Gastrocnemius medialis (tissue), 4 donors: ENCODE results near the gene YIF1B. TPM values are rescaled to one million over a fixed set of nuclear protein-coding genes. Genes with fewer than 3 reads are reported as not detected.

Source experiments
- ATAC-seq, 2 donors: fragments of 150-250 bp; one replicate each; pipeline ENCODE4 v1.9.1; 2016
- DNase-seq, 2 donors: peaks; one replicate each; pipeline ENCODE4 v3.0.0-alpha.2; 2019
- H3K27ac ChIP-seq, 4 donors: fragments of 200-600 bp; sonication (generic); 1 replicate in 1 of 4; 2 replicates in 3 of 4; pipeline ENCODE4 v1.5.1; 2016 to 2018; ENCODE audit warnings: mild to moderate bottlenecking in 2 of 4, moderate library complexity in 1 of 4
- H3K27me3 ChIP-seq, 3 donors: fragments of 200-600 bp; sonication (generic) in 2 of 3; 1 replicate in 1 of 3; 2 replicates in 2 of 3; pipeline versions ENCODE4 v1.5.1 to v1.6.0; 2016 to 2019; ENCODE audit warnings: mild to moderate bottlenecking in 1 of 3, moderate library complexity in 1 of 3
- H3K36me3 ChIP-seq, 2 donors: fragments of 200-600 bp; sonication (generic) in 1 of 2; one replicate each; pipeline ENCODE4 v1.5.1; 2017 to 2018
- H3K4me1 ChIP-seq, 2 donors: fragments of 200-600 bp; sonication (generic) in 1 of 2; one replicate each; pipeline ENCODE4 v1.5.1; 2016 to 2017; ENCODE audit warnings: mild to moderate bottlenecking in 2 of 2
- H3K4me3 ChIP-seq, 4 donors: fragments of 200-600 bp; sonication (generic) in 3 of 4; 1 replicate in 1 of 4; 2 replicates in 3 of 4; pipeline ENCODE4 v1.5.1; 2016 to 2019; ENCODE audit warnings: mild to moderate bottlenecking in 2 of 4
- H3K9me3 ChIP-seq, 3 donors: fragments of 200-600 bp; sonication (generic) in 2 of 3; 1 replicate in 1 of 3; 2 replicates in 2 of 3; pipeline ENCODE4 v1.5.1; 2016 to 2019
- CTCF ChIP-seq, 5 experiments: fragments of 450-650 bp in 3 of 5; fragments of 200-600 bp in 2 of 5; sonication (generic) in 2 of 5; IDR thresholded peaks in 4 of 5; conservative IDR thresholded peaks in 1 of 5; 1 replicate in 4 of 5; 2 replicates in 1 of 5; pipeline ENCODE4 v1.5.1; 2016 to 2019; ENCODE audit warnings: antibody characterized with exemption in 5 of 5, mild to moderate bottlenecking in 3 of 5, moderate library complexity in 3 of 5
- POLR2A ChIP-seq, 2 donors: fragments of 450-650 bp; IDR thresholded peaks; one replicate each; pipeline ENCODE4 v1.6.1; 2017; ENCODE audit warnings: antibody characterized with exemption in 2 of 2, mild to moderate bottlenecking in 2 of 2, moderate library complexity in 2 of 2
- in situ Hi-C, 4 donors: fragments of 200-750 bp; cut with MboI; loops; one replicate each; pipeline versions ENCODE4 v1.15.0 to v1.8.0; 2017; ENCODE audit warnings: low sequenced_read_pairs in 4 of 4
- intact Hi-C: fragments of 100-400 bp; cut with DNase I; formaldehyde crosslinking; loops from one replicate; pipeline ENCODE4 v1.15.1; 2023; ENCODE audit warnings: low total_unique reads
- total RNA-seq, 4 donors: library from RNA; depleted of rRNA; stranded (reverse); fragments of >200 nt; gene quantifications; one replicate each; pipeline versions ENCODE4 v1.1.0 to v1.2.3, GENCODE V29; 2016

YIF1B gene
- total RNA-seq, 4 donors from 2014 or later = 28.3 to 39.5 (median 31.9) TPM

GRCh38 chr19:38304866-38305429 lies 10.8 kb downstream of the YIF1B start:
- Histone ChIP-seq H3K4me3 (no peak overlapping the region), H3K27ac (peak overlapping the region in 1 of 4 donors; percentile 31), H3K9me3 (no peaks in the 10 kb centered on the region), H3K27me3 (no peaks in the 10 kb centered on the region), H3K4me1 (no peaks in the 10 kb centered on the region), H3K36me3 (peaks cover 0 to 30% of the 10 kb centered on the region in 2 donors)
- intact Hi-C loops (no loop called here), in situ Hi-C loops (no loop called here)
- ATAC-seq (peak; percentile 47 to 48), DNase-seq (no peak)
- TF ChIP-seq CTCF (IDR thresholded peaks at IDR 0.05 in 4 of 5, conservative IDR thresholded peaks at IDR 0.05 in 1 of 5) (no peak), POLR2A (IDR thresholded peaks at IDR 0.05) (no peak)

- Histone ChIP-seq H3K4me1 (no peaks in the 10 kb centered on the region), H3K27me3 (no peaks in the 10 kb centered on the region), H3K9me3 (no peaks in the 10 kb centered on the region), H3K36me3 (peaks cover 0 to 27% of the 10 kb centered on the region in 2 donors), H3K27ac (peak overlapping the region in 1 of 4 donors; percentile 31), H3K4me3 (no peak overlapping the region)
- TF ChIP-seq POLR2A (IDR thresholded peaks at IDR 0.05) = no peak
- no peak for TF ChIP-seq CTCF (IDR thresholded peaks at IDR 0.05 in 4 of 5, conservative IDR thresholded peaks at IDR 0.05 in 1 of 5)
- in situ Hi-C loops = no loop called here
- DNase-seq (no peak), ATAC-seq (no peak)
- intact Hi-C loops = no loop called here
Measured at GRCh38 chr19:38304352-38304865, 11.3 kb downstream of the YIF1B start.

GRCh38 chr19:38303517-38304351 lies 12.0 kb downstream of the YIF1B start, which contains the start of gene C19orf33:
Gene C19orf33 (plus strand): TSS chr19:38304251. CDS start chr19:38304262, 11 bp downstream.
- Histone ChIP-seq H3K4me1 (no peaks in the 10 kb centered on the region), H3K27ac (peak within 1 kb of the TSS in 1 of 4 donors; percentile 31), H3K4me3 (no peak within 1 kb of the TSS), H3K36me3 (peaks cover 0 to 21% of the 10 kb centered on the region in 2 donors), H3K9me3 (no peaks in the 10 kb centered on the region), H3K27me3 (no peaks in the 10 kb centered on the region)
- intact Hi-C loops (no loop called here), in situ Hi-C loops (no loop called here)
- no peak for TF ChIP-seq CTCF (IDR thresholded peaks at IDR 0.05 in 4 of 5, conservative IDR thresholded peaks at IDR 0.05 in 1 of 5)
- no peak for TF ChIP-seq POLR2A (IDR thresholded peaks at IDR 0.05)
- ATAC-seq (no peak), DNase-seq (no peak)

- DNase-seq = no peak
- H3K4me3 ChIP-seq = no peak overlapping the region
- in situ Hi-C loops = no loop called here
- H3K27me3 ChIP-seq = no peaks in the 10 kb centered on the region
- H3K9me3 ChIP-seq = no peaks in the 10 kb centered on the region
- H3K4me1 ChIP-seq = no peaks in the 10 kb centered on the region
- intact Hi-C loops = no loop called here
- H3K27ac ChIP-seq = no peak overlapping the region
- no peak for ATAC-seq
- TF ChIP-seq CTCF (IDR thresholded peaks at IDR 0.05 in 4 of 5, conservative IDR thresholded peaks at IDR 0.05 in 1 of 5) (no peak), POLR2A (IDR thresholded peaks at IDR 0.05) (no peak)
- no peaks in the 10 kb centered on the region for H3K36me3 ChIP-seq
Measured at GRCh38 chr19:38298821-38299680, 16.7 kb downstream of the YIF1B start.
